ENCODE measurements around the gene MAPK8IP1.

DNA sequence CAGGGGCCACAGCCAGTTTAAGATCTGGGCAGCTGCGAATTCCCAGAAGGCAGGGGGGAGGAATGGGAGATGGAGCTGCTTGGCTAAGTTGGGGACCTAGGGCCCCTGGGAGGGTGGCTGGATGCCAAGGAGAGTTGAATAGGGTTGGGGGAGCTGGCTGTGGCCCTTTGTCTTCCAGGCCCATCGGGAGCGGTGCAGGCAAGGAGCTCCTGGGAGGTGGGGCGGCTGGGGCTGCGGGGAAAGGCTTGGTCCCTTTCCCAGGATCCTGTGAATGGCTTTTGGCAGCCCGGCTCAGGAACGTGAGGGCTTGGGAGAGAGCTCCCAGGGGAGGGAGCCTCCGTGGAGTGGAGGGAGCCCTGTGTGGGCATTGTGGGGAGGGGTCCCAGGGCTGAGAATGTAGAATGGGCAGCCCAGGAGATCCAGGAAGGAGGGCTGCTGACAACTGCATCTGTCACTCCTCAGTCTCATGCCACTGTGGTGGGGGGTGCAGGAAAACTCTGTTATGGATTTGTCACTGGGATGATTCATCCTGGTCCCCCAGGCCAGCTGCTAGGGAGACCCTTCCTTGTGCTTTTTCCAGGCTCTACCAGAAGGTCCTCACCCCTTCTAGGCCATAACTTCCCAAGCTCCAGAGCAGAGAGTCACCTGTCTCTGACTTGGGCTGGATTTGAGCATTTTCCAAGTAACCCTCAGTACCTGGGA, 15.6 kb downstream of the MAPK8IP1 start:
- TF ChIP-seq, protein P1, sequence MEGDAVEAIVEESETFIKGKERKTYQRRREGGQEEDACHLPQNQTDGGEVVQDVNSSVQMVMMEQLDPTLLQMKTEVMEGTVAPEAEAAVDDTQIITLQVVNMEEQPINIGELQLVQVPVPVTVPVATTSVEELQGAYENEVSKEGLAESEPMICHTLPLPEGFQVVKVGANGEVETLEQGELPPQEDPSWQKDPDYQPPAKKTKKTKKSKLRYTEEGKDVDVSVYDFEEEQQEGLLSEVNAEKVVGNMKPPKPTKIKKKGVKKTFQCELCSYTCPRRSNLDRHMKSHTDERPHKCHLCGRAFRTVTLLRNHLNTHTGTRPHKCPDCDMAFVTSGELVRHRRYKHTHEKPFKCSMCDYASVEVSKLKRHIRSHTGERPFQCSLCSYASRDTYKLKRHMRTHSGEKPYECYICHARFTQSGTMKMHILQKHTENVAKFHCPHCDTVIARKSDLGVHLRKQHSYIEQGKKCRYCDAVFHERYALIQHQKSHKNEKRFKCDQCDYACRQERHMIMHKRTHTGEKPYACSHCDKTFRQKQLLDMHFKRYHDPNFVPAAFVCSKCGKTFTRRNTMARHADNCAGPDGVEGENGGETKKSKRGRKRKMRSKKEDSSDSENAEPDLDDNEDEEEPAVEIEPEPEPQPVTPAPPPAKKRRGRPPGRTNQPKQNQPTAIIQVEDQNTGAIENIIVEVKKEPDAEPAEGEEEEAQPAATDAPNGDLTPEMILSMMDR (IDR thresholded peaks at IDR 0.05): no peak
- no peak for TF ChIP-seq POLR2A (IDR thresholded peaks at IDR 0.05)
